ENCODE data around the gene FAM163B.
"Not testable (repeated sequence)": the region's sequence is repeated elsewhere in the genome, so short reads cannot be mapped to it uniquely, and the experiment has no call there.

The FAM163B gene

DNA sequence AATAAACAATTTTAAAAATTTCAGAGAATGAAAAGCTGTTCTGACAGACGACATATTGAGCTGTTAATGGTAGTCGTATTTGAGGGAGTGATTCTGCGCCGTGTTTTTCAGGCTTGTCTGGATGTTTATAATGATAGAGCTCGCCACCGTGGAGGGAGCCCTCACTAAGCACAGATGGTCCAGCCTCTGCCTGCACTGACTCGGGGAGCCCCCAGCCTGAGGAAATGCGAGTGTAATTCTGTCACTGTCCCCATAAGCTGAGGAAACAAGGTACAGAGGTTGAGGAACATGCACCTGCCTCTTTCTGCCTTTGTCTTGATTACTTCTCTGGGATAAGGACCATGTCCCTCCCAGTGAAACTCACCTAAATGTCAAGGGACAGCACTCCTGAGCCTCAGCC is 19.6 kb upstream of the FAM163B start:
- TF ChIP-seq CTCF (conservative IDR thresholded peaks at IDR 0.05; ENCODE audit: control insufficient read depth, insufficient read depth, low read depth, low read length), result no peak
- no peak for DNase-seq (ENCODE audit: low read depth)
- no peak overlapping the region for H3K4me3 ChIP-seq (ENCODE audit: control insufficient read depth, low read depth, low read length)

- H3K4me3 ChIP-seq (ENCODE audit: control insufficient read depth, low read depth, low read length), result no peak overlapping the region
- TF ChIP-seq CTCF (conservative IDR thresholded peaks at IDR 0.05; ENCODE audit: control insufficient read depth, insufficient read depth, low read depth, low read length), result no peak
- no peak for DNase-seq (ENCODE audit: low read depth)
Observed at GRCh38 chr9:133627341-133627740, 18.2 kb upstream of the FAM163B start.

GRCh38 chr9:133626008-133626407 is 16.8 kb upstream of the FAM163B start:
- DNase-seq (ENCODE audit: low read depth); H3K4me3 ChIP-seq (ENCODE audit: control insufficient read depth, low read depth, low read length): not testable (repeated sequence)

- H3K4me3 ChIP-seq (ENCODE audit: control insufficient read depth, low read depth, low read length), result no peak overlapping the region
- no peak for TF ChIP-seq CTCF (conservative IDR thresholded peaks at IDR 0.05; ENCODE audit: control insufficient read depth, insufficient read depth, low read depth, low read length)
- no peak for DNase-seq (ENCODE audit: low read depth)
Observed at GRCh38 chr9:133622555-133622954, 13.4 kb upstream of the FAM163B start.

DNA sequence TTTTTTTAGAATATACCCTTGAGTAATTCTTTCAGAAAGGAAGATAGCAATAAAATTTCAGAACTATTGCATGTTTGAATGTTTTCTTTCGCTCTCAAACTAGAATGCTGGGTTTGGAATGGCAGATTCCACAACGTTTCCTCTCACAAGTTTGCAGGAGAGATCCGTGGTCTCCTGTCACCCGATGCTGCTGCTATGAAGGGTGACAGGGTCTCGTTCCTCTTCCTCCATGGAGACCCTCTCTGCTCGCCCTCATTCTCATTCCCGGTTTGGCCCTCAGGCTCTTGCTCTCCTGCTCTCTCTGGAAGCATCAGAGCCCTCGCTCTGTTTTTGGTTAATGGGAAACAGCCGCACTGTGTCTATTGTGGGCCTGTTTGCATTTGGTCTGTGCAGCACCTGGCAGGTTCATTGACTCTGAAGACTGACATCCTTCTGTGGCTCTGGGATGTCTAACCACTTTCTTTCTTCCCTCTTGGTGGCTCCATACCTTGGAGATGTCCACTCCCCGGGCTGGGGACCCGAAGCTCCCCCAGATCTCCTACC is 12.6 kb upstream of the FAM163B start:
- no peak overlapping the region for H3K4me3 ChIP-seq (ENCODE audit: control insufficient read depth, low read depth, low read length)
- DNase-seq (ENCODE audit: low read depth), result no peak
- TF ChIP-seq CTCF (conservative IDR thresholded peaks at IDR 0.05; ENCODE audit: control insufficient read depth, insufficient read depth, low read depth, low read length), result no peak

DNA sequence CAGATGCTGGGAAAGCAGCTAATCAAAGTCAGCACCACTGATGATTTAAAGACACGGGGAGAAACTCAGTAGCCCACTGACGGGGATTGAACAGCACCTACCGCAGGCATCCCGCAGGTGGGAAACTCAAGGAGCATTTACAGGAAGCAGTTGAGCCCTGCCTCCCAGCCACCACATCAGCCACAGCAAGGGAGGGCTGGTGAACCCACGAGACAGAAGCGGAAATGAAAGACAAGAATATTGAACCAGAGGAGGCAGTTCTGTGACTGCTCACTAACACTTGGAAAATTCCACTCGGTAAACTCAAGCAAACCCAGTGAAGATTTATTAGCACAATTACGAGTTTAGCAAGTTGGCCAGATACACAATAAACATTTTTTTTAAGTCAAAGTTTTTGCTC is 10.6 kb upstream of the FAM163B start:
- no peak for TF ChIP-seq CTCF (conservative IDR thresholded peaks at IDR 0.05; ENCODE audit: control insufficient read depth, insufficient read depth, low read depth, low read length)
- H3K4me3 ChIP-seq (ENCODE audit: control insufficient read depth, low read depth, low read length), result no peak overlapping the region
- no peak for DNase-seq (ENCODE audit: low read depth)

GRCh38 chr9:133618726-133619125 is 9.5 kb upstream of the FAM163B start:
- no peak overlapping the region for H3K4me3 ChIP-seq (ENCODE audit: control insufficient read depth, low read depth, low read length)
- no peak for TF ChIP-seq CTCF (conservative IDR thresholded peaks at IDR 0.05; ENCODE audit: control insufficient read depth, insufficient read depth, low read depth, low read length)
- DNase-seq (ENCODE audit: low read depth), result no peak
